Epithelial cell of prostate (primary cell): ENCODE results near the gene CMBL.
"Not testable (repeated sequence)": the region's sequence is repeated elsewhere in the genome, so short reads cannot be mapped to it uniquely, and the experiment has no call there.

Experiments used
- DNase-seq: peaks from one replicate; pipeline ENCODE4 v3.0.0-alpha.2; 2011; ENCODE audit warnings: low read depth, low spot score
- H3K27ac ChIP-seq: fragments of 450-650 bp; 2 replicates; pipeline ENCODE4 v1.5.1; 2017; ENCODE audit warnings: mild to moderate bottlenecking

The CMBL gene

GRCh38 chr5:10265245-10266109 is 42.2 kb downstream of the CMBL start:
- H3K27ac ChIP-seq = peak overlapping the region; percentile 87
- no peak for DNase-seq

GRCh38 chr5:10264604-10265003 is 43.1 kb downstream of the CMBL start:
- DNase-seq = no peak
- H3K27ac ChIP-seq = no peak overlapping the region

GRCh38 chr5:10262995-10263394 is 44.7 kb downstream of the CMBL start:
- no peak overlapping the region for H3K27ac ChIP-seq
- no peak for DNase-seq

- H3K27ac ChIP-seq = no peak overlapping the region
- no peak for DNase-seq
These were observed 45.5 kb downstream of the CMBL start for GRCh38 chr5:10262121-10262774.

- DNase-seq = no peak
- no peak overlapping the region for H3K27ac ChIP-seq
These were observed 46.6 kb downstream of the CMBL start for GRCh38 chr5:10261065-10261464.

GRCh38 chr5:10259899-10260298 is 47.8 kb downstream of the CMBL start:
- no peak overlapping the region for H3K27ac ChIP-seq

GRCh38 chr5:10257870-10258269 is 49.8 kb downstream of the CMBL start:
- H3K27ac ChIP-seq = no peak overlapping the region
- DNase-seq = no peak

More at GRCh38 chr5:10259899-10260298, 47.8 kb downstream of the CMBL start:
- DNase-seq = no peak

- DNase-seq = no peak
- H3K27ac ChIP-seq = no peak overlapping the region
These were observed 53.0 kb downstream of the CMBL start for GRCh38 chr5:10254686-10255085.

- H3K27ac ChIP-seq = no peak overlapping the region
- no peak for DNase-seq
These were observed 54.3 kb downstream of the CMBL start for GRCh38 chr5:10253390-10253789.

GRCh38 chr5:10251405-10251804 is 56.3 kb downstream of the CMBL start:
- H3K27ac ChIP-seq = no peak overlapping the region
- no peak for DNase-seq

- H3K27ac ChIP-seq = peak overlapping the region; percentile 79
- DNase-seq = no peak
These were observed 56.9 kb downstream of the CMBL start for GRCh38 chr5:10250806-10251276.

- H3K27ac ChIP-seq = peak within 1 kb of the TSS; percentile 79
- peak; percentile 94 for DNase-seq
These were observed 57.5 kb downstream of the CMBL start, which contains the start of gene CCT5 for GRCh38 chr5:10249948-10250805. Gene CCT5, plus strand, starts transcription at chr5:10250280. Its CDS starts 61 bp downstream, at chr5:10250341.

- peak overlapping the region; percentile 79 for H3K27ac ChIP-seq
- DNase-seq = no peak
These were observed 59.1 kb downstream of the CMBL start for GRCh38 chr5:10248378-10249260.

GRCh38 chr5:10247217-10247616 is 60.5 kb downstream of the CMBL start:
- H3K27ac ChIP-seq = not testable (repeated sequence)

GRCh38 chr5:10246761-10247160 is 60.9 kb downstream of the CMBL start:
- no peak for DNase-seq
- H3K27ac ChIP-seq = no peak overlapping the region

More at GRCh38 chr5:10247217-10247616, 60.5 kb downstream of the CMBL start:
- not testable (repeated sequence) for DNase-seq

- DNase-seq = no peak
- no peak overlapping the region for H3K27ac ChIP-seq
These were observed 63.3 kb downstream of the CMBL start for GRCh38 chr5:10244342-10244944.

GRCh38 chr5:10243660-10244240 is 64.0 kb downstream of the CMBL start:
- DNase-seq = no peak
- no peak overlapping the region for H3K27ac ChIP-seq

- H3K27ac ChIP-seq = no peak overlapping the region
- DNase-seq = no peak
These were observed 72.4 kb downstream of the CMBL start for GRCh38 chr5:10235350-10235749.

- H3K27ac ChIP-seq = no peak overlapping the region
- no peak for DNase-seq
These were observed 74.2 kb downstream of the CMBL start for GRCh38 chr5:10233505-10233904.
